Liver (tissue), 3 donors: ENCODE data around the gene PHF2.

Experiments
- GABPA ChIP-seq, 2 donors: IDR thresholded peaks in 1 of 2; conservative IDR thresholded peaks in 1 of 2; 2 replicates each; pipeline ENCODE4 v1.6.1; 2016; ENCODE audit warnings: antibody characterized with exemption in 2 of 2, mild to moderate bottlenecking in 1 of 2, moderate library complexity in 1 of 2
- MAX ChIP-seq: IDR thresholded peaks from 2 replicates; pipeline ENCODE4 v1.6.1; 2016; ENCODE audit warnings: antibody characterized with exemption
- RAD21 ChIP-seq, 2 donors: IDR thresholded peaks; 2 replicates each; pipeline ENCODE4 v1.6.1; 2016; ENCODE audit warnings: antibody characterized with exemption in 2 of 2, mild to moderate bottlenecking in 2 of 2
- SP1 ChIP-seq: IDR thresholded peaks from 2 replicates; pipeline ENCODE4 v1.6.1; 2018; ENCODE audit warnings: antibody characterized with exemption, mild to moderate bottlenecking
- TAF1 ChIP-seq: conservative IDR thresholded peaks from 2 replicates; pipeline ENCODE4 v1.6.1; 2016; ENCODE audit warnings: antibody characterized with exemption, mild to moderate bottlenecking
- YY1 ChIP-seq: IDR thresholded peaks from 2 replicates; pipeline ENCODE4 v1.6.1; 2016; ENCODE audit warnings: antibody characterized with exemption, mild to moderate bottlenecking
- TF ChIP-seq, protein P1 (sequence below): fragments of 150-350 bp; IDR thresholded peaks from 2 replicates; pipeline ENCODE4 v1.5.1; 2017; ENCODE audit warnings: improper control_type of control experiment, low read depth, low read length; ENCODE audit not compliant: missing input control
- donor health status: healthy.
- donor health status: healthy.

DNA sequence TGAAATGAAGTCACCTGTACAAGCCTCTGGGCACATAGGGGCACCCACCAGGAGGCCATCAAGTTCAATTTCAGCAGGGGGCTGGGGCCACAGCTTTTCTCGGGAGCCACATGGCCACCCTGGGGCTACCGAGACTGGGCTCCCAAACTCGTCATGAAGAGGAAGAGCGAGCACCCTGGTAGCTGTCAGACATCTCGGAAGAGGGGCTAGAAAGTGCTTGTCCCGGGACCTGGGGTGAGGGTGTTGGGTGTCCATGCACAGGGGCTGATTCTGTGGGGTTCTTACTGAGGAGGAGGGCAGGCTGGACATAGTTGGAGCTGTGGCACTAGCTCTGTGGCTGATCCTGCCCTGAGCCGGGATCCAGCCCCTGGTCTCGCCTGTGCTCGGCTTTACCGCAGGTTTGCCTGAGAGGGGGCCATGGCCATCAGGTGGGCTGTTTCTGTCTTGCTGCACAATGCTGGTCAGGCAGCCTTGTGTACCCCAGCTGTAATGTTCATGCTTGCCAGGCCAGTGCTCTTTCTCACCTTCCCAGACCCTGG is 70.3 kb downstream of the PHF2 start:
- TF ChIP-seq, protein P1, sequence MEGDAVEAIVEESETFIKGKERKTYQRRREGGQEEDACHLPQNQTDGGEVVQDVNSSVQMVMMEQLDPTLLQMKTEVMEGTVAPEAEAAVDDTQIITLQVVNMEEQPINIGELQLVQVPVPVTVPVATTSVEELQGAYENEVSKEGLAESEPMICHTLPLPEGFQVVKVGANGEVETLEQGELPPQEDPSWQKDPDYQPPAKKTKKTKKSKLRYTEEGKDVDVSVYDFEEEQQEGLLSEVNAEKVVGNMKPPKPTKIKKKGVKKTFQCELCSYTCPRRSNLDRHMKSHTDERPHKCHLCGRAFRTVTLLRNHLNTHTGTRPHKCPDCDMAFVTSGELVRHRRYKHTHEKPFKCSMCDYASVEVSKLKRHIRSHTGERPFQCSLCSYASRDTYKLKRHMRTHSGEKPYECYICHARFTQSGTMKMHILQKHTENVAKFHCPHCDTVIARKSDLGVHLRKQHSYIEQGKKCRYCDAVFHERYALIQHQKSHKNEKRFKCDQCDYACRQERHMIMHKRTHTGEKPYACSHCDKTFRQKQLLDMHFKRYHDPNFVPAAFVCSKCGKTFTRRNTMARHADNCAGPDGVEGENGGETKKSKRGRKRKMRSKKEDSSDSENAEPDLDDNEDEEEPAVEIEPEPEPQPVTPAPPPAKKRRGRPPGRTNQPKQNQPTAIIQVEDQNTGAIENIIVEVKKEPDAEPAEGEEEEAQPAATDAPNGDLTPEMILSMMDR: no peak
- no peak for TF ChIP-seq RAD21 (IDR thresholded peaks at IDR 0.05)
- no peak for TF ChIP-seq GABPA (IDR thresholded peaks at IDR 0.05 in 1 of 2, conservative IDR thresholded peaks at IDR 0.05 in 1 of 2)
- TF ChIP-seq MAX: no peak
- TF ChIP-seq TAF1: no peak
- no peak for TF ChIP-seq SP1
- no peak for TF ChIP-seq YY1
